Islet of Langerhans (tissue), 1 donor: Measurements from ENCODE around the gene SETD6.
"Not testable (repeated sequence)": the region's sequence is repeated elsewhere in the genome, so short reads cannot be mapped to it uniquely, and the experiment has no call there.

Source experiments
- FAIRE-seq: peaks from one replicate; lab custom pipeline; 2011; peaks lifted over from hg19 to GRCh38; lab: Jason Lieb, UNC

Gene SETD6

DNA sequence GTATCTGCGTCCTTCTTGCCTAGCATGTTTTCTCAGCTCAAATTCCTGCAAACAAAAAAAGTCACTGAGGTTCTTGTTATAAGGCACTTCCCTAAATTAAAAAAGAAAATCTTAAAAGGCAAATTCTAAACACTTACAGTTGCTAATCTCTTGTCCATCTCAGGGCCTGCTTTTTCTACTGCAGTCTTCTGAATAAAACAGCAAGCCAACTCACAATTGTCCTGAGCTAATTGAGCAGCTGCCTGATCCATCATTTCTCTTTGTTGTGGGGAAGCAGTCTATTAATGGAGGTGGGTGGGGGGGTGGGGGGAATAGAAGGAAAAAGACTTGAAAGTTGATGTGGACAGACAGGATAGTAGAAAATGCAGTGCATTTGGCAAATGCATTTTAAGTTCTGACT lies 27.0 kb downstream of the SETD6 start:
- FAIRE-seq, result no peak

DNA sequence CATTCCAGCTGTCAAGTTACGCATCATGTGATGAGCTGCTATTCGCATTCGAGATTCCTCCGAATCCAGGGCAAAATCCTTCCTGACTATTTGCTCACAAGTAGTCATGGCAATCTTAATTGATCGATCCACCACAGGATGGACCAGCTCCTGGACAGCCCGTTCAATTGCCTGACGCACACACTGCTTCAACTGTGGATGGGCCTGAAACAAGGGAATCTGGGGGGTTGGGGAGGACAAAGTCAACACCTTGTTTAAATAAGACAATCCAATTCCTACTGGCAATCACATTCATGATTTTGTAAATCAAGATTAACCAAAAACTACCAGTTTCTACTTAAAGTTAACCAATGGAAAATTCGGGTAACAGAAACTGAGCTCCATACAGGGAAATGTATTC lies 28.4 kb downstream of the SETD6 start:
- FAIRE-seq, result no peak

DNA sequence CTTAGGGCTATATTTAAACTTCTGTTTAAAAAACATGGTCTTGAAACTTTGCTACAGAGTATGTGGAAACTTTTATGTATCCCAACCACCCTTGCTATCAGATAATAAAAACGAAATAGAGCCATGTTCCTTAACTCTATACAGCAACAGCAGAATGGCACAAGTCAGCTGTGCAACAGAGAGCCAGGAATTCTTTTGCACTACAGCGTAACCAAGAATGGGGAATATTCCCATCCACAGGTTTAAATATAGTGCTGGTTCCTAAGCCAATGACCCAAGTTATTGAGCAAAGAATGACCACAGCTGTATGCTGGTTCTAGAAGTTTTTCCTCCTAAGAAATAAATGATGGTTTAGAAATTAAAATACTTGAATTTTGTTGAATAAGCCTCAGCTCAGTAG lies 33.1 kb downstream of the SETD6 start:
- no peak for FAIRE-seq

DNA sequence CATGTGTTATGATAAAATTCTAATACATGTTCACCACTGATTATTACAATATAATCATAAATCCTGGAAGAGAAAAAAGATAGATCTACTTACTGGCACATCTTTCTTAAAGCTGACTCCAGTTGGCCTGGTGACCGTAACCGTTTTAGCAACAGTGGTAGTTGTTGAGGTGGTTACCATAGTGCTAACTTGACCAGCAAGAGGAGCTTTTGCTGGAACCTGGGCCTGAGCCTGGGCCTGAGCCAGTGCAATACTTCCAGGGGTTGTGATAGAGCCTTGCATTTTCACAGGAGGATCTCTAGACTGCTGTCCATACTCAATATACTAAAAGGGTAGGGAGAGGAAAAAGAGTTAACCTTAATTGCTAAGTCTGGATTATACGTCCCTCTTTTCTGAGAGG lies 36.2 kb downstream of the SETD6 start:
- FAIRE-seq, result no peak

DNA sequence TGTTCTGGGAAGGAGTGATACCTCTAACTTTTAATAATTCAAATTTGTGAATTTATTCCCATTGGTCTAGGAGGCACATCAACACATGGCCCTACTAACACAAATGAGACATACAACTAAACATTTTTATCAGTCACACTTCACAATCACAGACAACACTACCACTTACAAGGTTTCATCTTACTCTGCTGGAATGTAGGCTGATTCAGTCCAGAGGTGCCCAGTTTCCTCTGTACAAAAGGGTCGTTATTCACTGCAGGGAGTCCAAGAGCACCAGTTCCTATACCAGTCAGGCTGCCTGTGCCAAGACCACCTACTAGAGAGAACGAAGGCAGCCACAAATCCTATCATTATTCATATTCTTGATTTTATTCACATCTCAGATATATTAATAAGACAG lies 41.4 kb downstream of the SETD6 start:
- no peak for FAIRE-seq

DNA sequence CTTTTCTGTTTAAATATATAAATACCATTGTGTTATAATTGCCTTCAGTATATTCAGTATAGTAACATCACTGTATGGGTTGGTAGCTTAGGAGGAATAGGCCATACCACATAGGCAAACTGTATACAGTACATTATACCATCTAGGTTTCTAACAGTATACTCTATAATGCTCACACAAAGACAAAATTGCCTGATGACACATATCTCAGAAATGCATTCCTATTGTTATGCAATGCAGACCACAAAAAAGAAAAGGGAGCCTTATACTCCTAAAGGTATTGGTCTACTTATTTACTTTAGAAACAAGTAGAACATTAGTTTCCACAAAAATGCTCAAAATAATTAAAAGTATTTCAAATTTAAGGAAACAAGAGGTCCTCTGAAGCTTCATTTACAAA lies 47.9 kb downstream of the SETD6 start:
- FAIRE-seq, result peak; percentile 13

DNA sequence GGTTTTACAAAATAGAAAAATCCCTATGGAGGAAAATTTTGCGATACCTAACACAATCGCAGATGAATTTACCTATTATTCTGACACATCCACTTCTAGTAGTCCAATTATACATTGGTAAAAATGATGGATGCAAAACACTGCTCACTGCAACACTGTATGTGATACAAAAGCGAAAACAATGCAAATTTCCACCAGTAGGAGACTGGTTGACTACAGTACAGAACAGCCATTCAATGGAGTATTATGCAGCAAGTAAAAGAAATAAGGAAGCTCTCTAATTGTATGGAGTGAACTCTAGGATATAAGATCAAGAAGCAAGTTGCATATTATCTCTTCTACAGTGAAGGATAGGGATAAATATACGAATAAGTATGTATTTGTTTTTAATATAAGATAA lies 48.5 kb downstream of the SETD6 start:
- FAIRE-seq, result no peak

DNA sequence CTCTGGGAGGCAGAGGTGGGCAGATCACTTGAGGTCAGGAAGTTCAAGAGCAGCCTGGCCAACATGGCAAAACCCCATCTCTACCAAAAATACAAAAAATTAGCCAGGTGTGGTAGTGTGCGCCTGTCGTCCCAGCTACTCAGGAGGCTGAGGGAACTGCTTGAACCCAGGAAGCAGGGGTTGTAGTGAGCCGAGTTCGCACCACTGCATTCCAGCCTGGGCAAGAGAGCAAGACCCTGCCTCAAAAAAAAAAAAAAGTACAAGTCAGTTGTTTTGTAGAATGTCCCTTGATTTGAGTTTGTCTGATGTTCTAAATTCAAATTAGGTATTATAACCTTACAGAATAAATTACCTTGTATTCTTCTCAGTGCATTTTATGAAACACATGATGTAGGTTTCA lies 50.4 kb downstream of the SETD6 start:
- FAIRE-seq, result not testable (repeated sequence)
